Neural cell (in vitro differentiated cells): Measurements from ENCODE around the gene RNF181. TPM values are rescaled to one million over a fixed set of nuclear protein-coding genes. Genes with fewer than 3 reads are reported as not detected.

Experiments
- H2AFZ ChIP-seq: fragments of 200-600, 300-800 bp; sonication (generic), shearing (Covaris generic); 2 replicates; pipeline ENCODE4 v1.6.0; 2014; ENCODE audit warnings: low read depth, mild to moderate bottlenecking, antibody characterized with exemption, low read length, moderate library complexity
- H3F3A ChIP-seq: fragments of 200-600 bp; shearing (Covaris generic); 2 replicates; pipeline ENCODE4 v1.6.1; 2016; ENCODE audit warnings: mild to moderate bottlenecking, moderate library complexity, mixed read lengths, antibody characterized with exemption, low read length; ENCODE audit not compliant: insufficient read depth, poor library complexity, severe bottlenecking
- H3K27ac ChIP-seq: fragments of 200-600, 300-800 bp; sonication (generic), shearing (Covaris generic); 2 replicates; pipeline ENCODE4 v1.5.1; 2014; ENCODE audit warnings: mild to moderate bottlenecking, low read length, moderate library complexity
- H3K27me3 ChIP-seq: fragments of 300-800, 200-600 bp; sonication (generic), shearing (Covaris generic); 2 replicates; pipeline ENCODE4 v1.6.0; 2014; ENCODE audit warnings: mild to moderate bottlenecking, low read depth, low read length, moderate library complexity; ENCODE audit not compliant: insufficient read depth
- H3K36me3 ChIP-seq: fragments of 300-800, 200-600 bp; sonication (generic), shearing (Covaris generic); 2 replicates; pipeline ENCODE4 v1.5.1; 2014; ENCODE audit warnings: mild to moderate bottlenecking, antibody characterized with exemption, low read length, moderate library complexity; ENCODE audit not compliant: insufficient read depth
- H3K4me2 ChIP-seq: fragments of 300-800, 200-600 bp; sonication (generic), shearing (Covaris generic); 2 replicates; pipeline ENCODE4 v1.6.0; 2014; ENCODE audit warnings: mild to moderate bottlenecking, low read length
- H3K4me3 ChIP-seq: fragments of 300-800, 200-600 bp; sonication (generic), shearing (Covaris generic); 2 replicates; pipeline ENCODE4 v1.5.1; 2014; ENCODE audit warnings: mild to moderate bottlenecking, low read length, moderate library complexity
- H3K79me2 ChIP-seq: fragments of 200-600 bp; shearing (Covaris generic); replicated peaks from 2 replicates; pipeline ENCODE4 v1.6.0; 2014; ENCODE audit warnings: mild to moderate bottlenecking, low read length, moderate library complexity; ENCODE audit not compliant: insufficient read depth
- H3K9ac ChIP-seq: fragments of 300-800, 200-600 bp; sonication (generic), shearing (Covaris generic); 2 replicates; pipeline ENCODE4 v1.6.1; 2016; ENCODE audit warnings: mild to moderate bottlenecking, low read length, mixed read lengths
- H3K9me2 ChIP-seq: fragments of 200-600 bp; shearing (Covaris generic); 2 replicates; pipeline ENCODE4 v1.6.1; 2016; ENCODE audit warnings: mild to moderate bottlenecking, low read length, mixed read lengths; ENCODE audit not compliant: insufficient read depth
- H3K9me3 ChIP-seq: fragments of 200-600, 300-800 bp; sonication (generic), shearing (Covaris generic); 2 replicates; pipeline ENCODE4 v1.6.1; 2016; ENCODE audit warnings: mild to moderate bottlenecking, mixed run types, low read length, moderate library complexity, mixed read lengths
- H4K20me1 ChIP-seq: fragments of 200-600 bp; shearing (Covaris generic); 2 replicates; pipeline ENCODE4 v1.6.1; 2016; ENCODE audit warnings: mild to moderate bottlenecking, mixed run types; ENCODE audit not compliant: insufficient read depth
- CTCF ChIP-seq: fragments of 450-650 bp; IDR thresholded peaks from 2 replicates; pipeline ENCODE4 v1.5.1; 2014; ENCODE audit warnings: antibody characterized with exemption, mild to moderate bottlenecking, moderate library complexity; ENCODE audit not compliant: poor library complexity, severe bottlenecking
- EP300 ChIP-seq: fragments of 450-650 bp; conservative IDR thresholded peaks from 2 replicates; pipeline ENCODE4 v1.6.1; 2014; ENCODE audit warnings: antibody characterized with exemption, mild to moderate bottlenecking, moderate library complexity; ENCODE audit not compliant: poor library complexity, severe bottlenecking
- EZH2 ChIP-seq: fragments of 200-600, 300-800 bp; shearing (Covaris generic), sonication (generic); IDR thresholded peaks from 2 replicates; pipeline ENCODE4 v1.6.1; 2014; ENCODE audit warnings: antibody characterized with exemption, low read length, borderline replicate concordance, mild to moderate bottlenecking; ENCODE audit not compliant: insufficient read depth, poor library complexity, severe bottlenecking
- MXI1 ChIP-seq: fragments of 450-650 bp; conservative IDR thresholded peaks from 2 replicates; pipeline ENCODE4 v1.6.1; 2014; ENCODE audit warnings: antibody characterized with exemption, mild to moderate bottlenecking; ENCODE audit not compliant: poor library complexity, severe bottlenecking
- POLR2AphosphoS5 ChIP-seq: IDR thresholded peaks from 2 replicates; pipeline ENCODE4 v1.6.1; 2012
- RAD21 ChIP-seq: fragments of 450-650 bp; conservative IDR thresholded peaks from 2 replicates; pipeline ENCODE4 v1.6.1; 2014; ENCODE audit warnings: antibody characterized with exemption, mild to moderate bottlenecking, moderate library complexity
- REST ChIP-seq: IDR thresholded peaks from 2 replicates; pipeline ENCODE4 v1.6.1; 2012; ENCODE audit warnings: borderline replicate concordance
- SMC3 ChIP-seq: fragments of 450-650 bp; conservative IDR thresholded peaks from 2 replicates; pipeline ENCODE4 v1.6.1; 2014; ENCODE audit warnings: antibody characterized with exemption, mild to moderate bottlenecking, moderate library complexity; ENCODE audit not compliant: poor library complexity
- TAF1 ChIP-seq: IDR thresholded peaks from 2 replicates; pipeline ENCODE4 v1.6.1; 2012; ENCODE audit warnings: low read depth
- polyA plus RNA-seq: library from polyadenylated mRNA; depleted of rRNA; stranded (reverse); fragments of >200 nt; gene quantifications from 2 replicates; pipeline ENCODE4 v1.2.3, GENCODE V29; 2014

RNF181 gene
- polyA plus RNA-seq, 1 donor from 2014 or later = 330 TPM

- Histone ChIP-seq H3K27me3 (peaks cover 29% of the 10 kb centered on the region), H3K9me3 (no peaks in the 10 kb centered on the region), H3F3A (no peaks in the 10 kb centered on the region), H3K27ac (no peak overlapping the region), H3K4me3 (no peak overlapping the region), H3K79me2 (no peaks in the 10 kb centered on the region), H3K4me2 (no peak overlapping the region), H3K9me2 (no peaks in the 10 kb centered on the region), H4K20me1 (no peaks in the 10 kb centered on the region), H3K9ac (no peak overlapping the region), H2AFZ (no peak overlapping the region), H3K36me3 (no peaks in the 10 kb centered on the region)
- TF ChIP-seq POLR2AphosphoS5 = no peak
- TF ChIP-seq EZH2 = no peak
- no peak for TF ChIP-seq CTCF
- no peak for TF ChIP-seq MXI1
- TF ChIP-seq EP300 = no peak
- no peak for TF ChIP-seq SMC3
- no peak for TF ChIP-seq REST
- no peak for TF ChIP-seq RAD21
- TF ChIP-seq TAF1 = no peak
Measured at GRCh38 chr2:85588236-85588635, 7.3 kb upstream of the RNF181 start.

GRCh38 chr2:85588645-85589044, 6.9 kb upstream of the RNF181 start:
- Histone ChIP-seq H3K9me2 (no peaks in the 10 kb centered on the region), H3K4me3 (no peak overlapping the region), H3K27ac (no peak overlapping the region), H3K79me2 (no peaks in the 10 kb centered on the region), H3K9ac (no peak overlapping the region), H3K4me2 (no peak overlapping the region), H3K9me3 (no peaks in the 10 kb centered on the region), H3K27me3 (peaks cover 25% of the 10 kb centered on the region), H4K20me1 (no peaks in the 10 kb centered on the region), H3F3A (no peaks in the 10 kb centered on the region), H3K36me3 (no peaks in the 10 kb centered on the region), H2AFZ (no peak overlapping the region)
- TF ChIP-seq REST = no peak
- TF ChIP-seq SMC3 = no peak
- TF ChIP-seq EP300 = no peak
- no peak for TF ChIP-seq MXI1
- TF ChIP-seq EZH2 = no peak
- TF ChIP-seq RAD21 = no peak
- no peak for TF ChIP-seq TAF1
- TF ChIP-seq POLR2AphosphoS5 = no peak
